GM10847 (cell line): ENCODE measurements around the gene COPS2.

ENCODE experiments used
- POLR2A ChIP-seq: IDR thresholded peaks from 2 replicates; pipeline ENCODE4 v1.6.1; 2011; ENCODE audit not compliant: insufficient read length; ENCODE audit errors: extremely low read depth

COPS2 gene

GRCh38 chr15:49084285-49084570, 71.2 kb downstream of the COPS2 start:
- TF ChIP-seq POLR2A: no peak

- no peak for TF ChIP-seq POLR2A
These were observed 71.8 kb downstream of the COPS2 start for GRCh38 chr15:49083401-49084284.

GRCh38 chr15:49082960-49083359, 72.4 kb downstream of the COPS2 start:
- TF ChIP-seq POLR2A: no peak

GRCh38 chr15:49079340-49080039, 75.9 kb downstream of the COPS2 start:
- no peak for TF ChIP-seq POLR2A

GRCh38 chr15:49075881-49076280, 79.5 kb downstream of the COPS2 start:
- TF ChIP-seq POLR2A: no peak
